ENCODE measurements around the gene PARN.

Gene PARN, protein sequence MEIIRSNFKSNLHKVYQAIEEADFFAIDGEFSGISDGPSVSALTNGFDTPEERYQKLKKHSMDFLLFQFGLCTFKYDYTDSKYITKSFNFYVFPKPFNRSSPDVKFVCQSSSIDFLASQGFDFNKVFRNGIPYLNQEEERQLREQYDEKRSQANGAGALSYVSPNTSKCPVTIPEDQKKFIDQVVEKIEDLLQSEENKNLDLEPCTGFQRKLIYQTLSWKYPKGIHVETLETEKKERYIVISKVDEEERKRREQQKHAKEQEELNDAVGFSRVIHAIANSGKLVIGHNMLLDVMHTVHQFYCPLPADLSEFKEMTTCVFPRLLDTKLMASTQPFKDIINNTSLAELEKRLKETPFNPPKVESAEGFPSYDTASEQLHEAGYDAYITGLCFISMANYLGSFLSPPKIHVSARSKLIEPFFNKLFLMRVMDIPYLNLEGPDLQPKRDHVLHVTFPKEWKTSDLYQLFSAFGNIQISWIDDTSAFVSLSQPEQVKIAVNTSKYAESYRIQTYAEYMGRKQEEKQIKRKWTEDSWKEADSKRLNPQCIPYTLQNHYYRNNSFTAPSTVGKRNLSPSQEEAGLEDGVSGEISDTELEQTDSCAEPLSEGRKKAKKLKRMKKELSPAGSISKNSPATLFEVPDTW

DNA sequence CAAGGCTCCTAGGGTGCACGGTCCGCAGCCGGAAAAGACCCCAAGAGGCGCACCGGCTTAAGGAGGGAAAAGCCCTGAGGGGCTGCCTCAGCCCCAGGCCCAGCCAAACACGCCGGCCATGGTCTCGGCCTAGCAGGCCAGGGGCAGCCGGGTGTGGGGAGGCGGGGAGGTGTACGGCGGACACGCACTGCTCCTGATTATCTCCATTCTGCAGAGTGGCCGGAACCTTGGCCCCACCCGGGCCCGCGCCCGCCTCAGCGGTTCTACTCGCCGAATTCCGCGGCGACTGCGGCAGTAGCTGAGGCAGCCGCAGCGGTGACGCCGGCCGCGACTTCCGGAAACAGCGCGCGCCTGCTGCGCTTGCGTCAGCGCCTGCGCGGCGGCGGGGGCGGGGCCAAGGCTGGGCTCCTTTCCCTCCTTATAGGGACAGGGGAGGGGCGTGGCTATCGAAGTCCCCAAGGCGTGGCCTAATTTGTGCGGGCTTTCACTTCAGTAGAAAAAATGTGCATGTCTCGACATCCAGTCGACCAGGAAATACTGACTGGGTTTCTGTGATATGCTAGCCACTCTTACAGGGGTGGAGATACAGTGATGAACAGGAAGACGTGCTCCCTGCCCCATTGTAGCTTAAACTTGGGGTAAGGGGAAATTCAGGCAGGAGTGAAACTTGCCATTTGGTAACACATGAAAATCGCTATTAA lies at the start of gene PARN:
PARN (minus strand) TSS at position 342 of the 701 bp plus-strand sequence; CDS start at position 207, 135 bp downstream.
- peak within 1 kb of the TSS; percentile 91 for H3K4me3 ChIP-seq
- TF ChIP-seq, protein P1, sequence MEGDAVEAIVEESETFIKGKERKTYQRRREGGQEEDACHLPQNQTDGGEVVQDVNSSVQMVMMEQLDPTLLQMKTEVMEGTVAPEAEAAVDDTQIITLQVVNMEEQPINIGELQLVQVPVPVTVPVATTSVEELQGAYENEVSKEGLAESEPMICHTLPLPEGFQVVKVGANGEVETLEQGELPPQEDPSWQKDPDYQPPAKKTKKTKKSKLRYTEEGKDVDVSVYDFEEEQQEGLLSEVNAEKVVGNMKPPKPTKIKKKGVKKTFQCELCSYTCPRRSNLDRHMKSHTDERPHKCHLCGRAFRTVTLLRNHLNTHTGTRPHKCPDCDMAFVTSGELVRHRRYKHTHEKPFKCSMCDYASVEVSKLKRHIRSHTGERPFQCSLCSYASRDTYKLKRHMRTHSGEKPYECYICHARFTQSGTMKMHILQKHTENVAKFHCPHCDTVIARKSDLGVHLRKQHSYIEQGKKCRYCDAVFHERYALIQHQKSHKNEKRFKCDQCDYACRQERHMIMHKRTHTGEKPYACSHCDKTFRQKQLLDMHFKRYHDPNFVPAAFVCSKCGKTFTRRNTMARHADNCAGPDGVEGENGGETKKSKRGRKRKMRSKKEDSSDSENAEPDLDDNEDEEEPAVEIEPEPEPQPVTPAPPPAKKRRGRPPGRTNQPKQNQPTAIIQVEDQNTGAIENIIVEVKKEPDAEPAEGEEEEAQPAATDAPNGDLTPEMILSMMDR (IDR thresholded peaks at IDR 0.05): no peak
- H3K27ac ChIP-seq: peak within 1 kb of the TSS; percentile 93 to 97
- DNase-seq (ENCODE audit: low spot score): peak; percentile 94

DNA sequence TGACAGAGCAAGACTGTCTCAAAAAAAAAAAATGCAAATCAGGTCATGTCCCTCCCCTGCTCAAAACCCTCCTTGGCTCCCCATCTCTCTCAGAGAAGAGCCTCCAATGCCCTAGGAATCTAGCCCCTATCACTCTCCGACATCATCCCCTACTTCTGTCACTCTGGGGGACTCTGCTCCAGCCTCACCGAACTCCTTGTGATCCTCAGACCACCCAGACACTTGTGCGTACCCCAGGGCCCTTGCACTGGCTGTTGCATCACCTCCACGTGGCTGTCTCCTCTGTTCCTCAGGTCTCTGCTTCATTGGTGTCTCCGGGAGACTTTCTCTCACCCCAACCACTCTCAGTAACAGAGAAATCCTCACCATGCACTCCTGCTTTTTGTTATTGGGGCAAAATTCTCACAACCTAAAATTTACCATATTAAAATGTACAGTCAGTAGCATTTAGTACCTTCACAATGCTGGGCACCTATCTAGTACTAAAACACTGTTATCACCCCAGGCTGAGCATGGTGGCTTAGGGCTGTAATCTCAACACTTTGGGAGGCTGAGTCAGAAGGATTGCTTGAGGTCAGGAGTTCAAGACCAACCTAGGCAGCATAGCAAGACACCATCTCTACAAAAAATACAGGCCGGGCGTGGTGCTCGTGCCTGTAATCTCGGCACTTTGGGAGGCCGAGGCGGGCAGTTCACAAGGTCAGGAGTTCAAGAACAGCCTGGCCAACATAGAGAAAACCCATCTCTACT lies 48.9 kb upstream of the PARN start:
- Histone ChIP-seq H3K4me3 (no peak overlapping the region), H3K27ac (no peak overlapping the region)
- DNase-seq (ENCODE audit: low spot score): no peak
- TF ChIP-seq, protein P1 (IDR thresholded peaks at IDR 0.05): no peak

DNA sequence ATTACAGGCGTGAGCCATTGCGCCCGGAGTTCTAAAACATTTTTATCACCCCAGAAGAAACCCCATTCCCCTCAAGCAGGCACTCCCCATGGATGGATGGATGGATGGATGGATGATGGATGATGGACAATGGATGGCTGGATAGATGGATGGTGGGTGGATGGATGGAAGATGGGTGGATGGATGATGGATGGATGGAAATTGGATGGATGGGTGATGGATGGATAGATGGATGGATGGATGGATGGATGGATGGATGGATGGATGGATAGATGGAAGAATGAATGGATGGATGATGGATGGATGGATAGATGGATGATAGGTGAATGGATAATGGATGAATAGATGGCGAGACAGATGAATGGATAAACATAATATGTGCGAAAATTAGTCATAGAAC lies 47.6 kb upstream of the PARN start:
- DNase-seq (ENCODE audit: low spot score): no peak
- Histone ChIP-seq H3K27ac (no peak overlapping the region), H3K4me3 (no peak overlapping the region)
- TF ChIP-seq, protein P1 (IDR thresholded peaks at IDR 0.05): no peak

DNA sequence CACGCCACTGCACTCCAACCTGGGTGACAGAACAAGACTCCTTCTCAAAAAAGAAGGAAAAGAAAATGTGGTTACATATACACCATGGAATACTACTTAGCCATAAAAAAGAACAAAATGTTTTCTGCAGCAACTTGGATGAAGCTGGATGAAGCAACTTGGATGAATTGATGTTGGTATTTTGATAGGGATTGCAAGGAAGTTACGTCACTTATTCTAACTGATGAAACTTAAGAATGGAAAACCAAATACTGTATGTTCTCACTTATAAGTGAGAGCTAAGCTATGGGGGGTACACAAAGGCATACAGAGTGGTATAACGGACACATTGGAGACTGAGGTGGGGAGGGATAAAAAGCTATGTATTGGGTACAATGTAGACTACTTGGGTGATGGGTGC lies 46.6 kb upstream of the PARN start:
- Histone ChIP-seq H3K27ac (no peak overlapping the region), H3K4me3 (no peak overlapping the region)
- no peak for DNase-seq (ENCODE audit: low spot score)
- TF ChIP-seq, protein P1 (IDR thresholded peaks at IDR 0.05): no peak

DNA sequence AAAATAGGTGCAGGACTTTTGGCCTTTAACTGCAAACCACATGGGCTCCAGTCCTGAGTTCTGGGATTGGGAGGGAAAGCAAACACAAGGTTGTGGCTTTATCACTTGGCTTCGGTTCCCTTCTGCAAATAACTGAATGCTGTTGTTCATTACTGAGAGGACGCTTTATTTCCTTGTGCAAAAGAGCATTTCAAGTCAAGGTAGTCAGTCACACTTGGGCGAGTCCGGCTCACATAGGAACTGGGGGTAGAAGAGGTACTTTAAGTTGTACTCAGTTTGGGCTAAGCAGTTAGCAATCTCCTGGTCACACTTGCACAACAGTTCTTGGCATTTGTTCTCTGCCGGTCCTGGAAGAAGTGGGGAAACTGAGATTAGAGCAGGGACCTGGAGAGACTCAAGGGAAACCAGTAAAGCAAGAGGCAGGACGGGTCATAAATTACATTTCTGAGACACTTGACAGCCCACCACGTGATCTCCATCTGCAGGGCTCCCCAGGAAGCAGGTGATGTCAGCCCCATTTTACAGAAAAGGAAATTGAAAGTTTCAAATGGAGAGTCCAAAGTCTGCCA lies 42.4 kb upstream of the PARN start:
- Histone ChIP-seq H3K4me3 (no peak overlapping the region), H3K27ac (no peak overlapping the region)
- DNase-seq (ENCODE audit: low spot score): no peak
- TF ChIP-seq, protein P1 (IDR thresholded peaks at IDR 0.05): no peak

DNA sequence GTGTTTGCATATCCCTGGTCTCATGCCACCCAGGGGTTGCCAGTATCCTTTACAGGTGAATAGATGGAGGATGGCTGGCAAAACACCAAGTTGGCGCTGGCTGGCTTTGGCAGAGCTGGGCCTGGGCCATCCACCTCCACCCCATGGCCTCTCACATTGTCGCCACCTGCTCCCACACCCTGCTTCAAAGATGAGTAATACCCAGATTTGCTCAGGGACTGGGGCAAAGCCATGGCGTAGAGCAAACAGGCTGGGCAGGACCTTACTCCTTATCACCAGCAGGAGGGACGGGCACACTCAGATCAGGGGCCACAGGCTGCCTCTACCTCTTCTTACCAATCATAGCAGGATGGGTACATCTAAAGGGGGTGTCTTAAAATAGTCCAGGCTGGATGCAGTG lies 39.7 kb upstream of the PARN start:
- TF ChIP-seq, protein P1 (IDR thresholded peaks at IDR 0.05): no peak
- DNase-seq (ENCODE audit: low spot score): no peak
- Histone ChIP-seq H3K4me3 (no peak overlapping the region), H3K27ac (no peak overlapping the region)
